ENCODE data around the gene RBM19. TPM values are rescaled to one million over a fixed set of nuclear protein-coding genes. Genes with fewer than 3 reads are reported as not detected.
"Not testable (repeated sequence)": the region's sequence is repeated elsewhere in the genome, so short reads cannot be mapped to it uniquely, and the experiment has no call there.

The RBM19 gene
- total RNA-seq, 1 experiment from 2014 or later, result 47.2 TPM

GRCh38 chr12:113816866-113817265 is 149.3 kb downstream of the RBM19 start:
- Mint-ChIP-seq H3K27ac (ENCODE audit: unreplicated experiment) (no peak overlapping the region), H3K4me1 (ENCODE audit: low read depth, unreplicated experiment) (peaks cover 7% of the 10 kb centered on the region), H3K36me3 (ENCODE audit: insufficient read depth, unreplicated experiment) (no peaks in the 10 kb centered on the region), H3K9me3 (ENCODE audit: low read depth, unreplicated experiment) (no peaks in the 10 kb centered on the region), H3K4me3 (ENCODE audit: low read depth, unreplicated experiment) (no peak overlapping the region), H3K27me3 (ENCODE audit: unreplicated experiment) (no peaks in the 10 kb centered on the region)
- TSS peak; percentile 12 for BruUV-seq (replicated peaks)
- DNase-seq, result no peak
- TF ChIP-seq CTCF (IDR thresholded peaks at IDR 0.05; ENCODE audit: unreplicated experiment), result no peak
- CTCF ChIA-PET, result no interaction called here
- intact Hi-C loops (cut with micrococcal nuclease; ENCODE audit: unreplicated experiment), result no loop called here

GRCh38 chr12:113815031-113815430 is 151.1 kb downstream of the RBM19 start:
- no peak for TF ChIP-seq CTCF (IDR thresholded peaks at IDR 0.05; ENCODE audit: unreplicated experiment)
- Mint-ChIP-seq H3K4me3 (ENCODE audit: low read depth, unreplicated experiment) (no peak overlapping the region), H3K27ac (ENCODE audit: unreplicated experiment) (peak overlapping the region; percentile 28), H3K4me1 (ENCODE audit: low read depth, unreplicated experiment) (peaks cover 7% of the 10 kb centered on the region), H3K9me3 (ENCODE audit: low read depth, unreplicated experiment) (no peaks in the 10 kb centered on the region), H3K36me3 (ENCODE audit: insufficient read depth, unreplicated experiment) (no peaks in the 10 kb centered on the region), H3K27me3 (ENCODE audit: unreplicated experiment) (no peaks in the 10 kb centered on the region)
- intact Hi-C loops (cut with micrococcal nuclease; ENCODE audit: unreplicated experiment), result no loop called here
- peak; percentile 19 for DNase-seq
- BruUV-seq (replicated peaks), result no TSS peak
- CTCF ChIA-PET, result no interaction called here

- DNase-seq, result no peak
- BruUV-seq (replicated peaks), result no TSS peak
- intact Hi-C loops (cut with micrococcal nuclease; ENCODE audit: unreplicated experiment), result no loop called here
- CTCF ChIA-PET, result no interaction called here
- Mint-ChIP-seq H3K27ac (ENCODE audit: unreplicated experiment) (no peak overlapping the region), H3K36me3 (ENCODE audit: insufficient read depth, unreplicated experiment) (no peaks in the 10 kb centered on the region), H3K4me1 (ENCODE audit: low read depth, unreplicated experiment) (peaks cover 7% of the 10 kb centered on the region), H3K4me3 (ENCODE audit: low read depth, unreplicated experiment) (no peak overlapping the region), H3K27me3 (ENCODE audit: unreplicated experiment) (no peaks in the 10 kb centered on the region), H3K9me3 (ENCODE audit: low read depth, unreplicated experiment) (no peaks in the 10 kb centered on the region)
- TF ChIP-seq CTCF (IDR thresholded peaks at IDR 0.05; ENCODE audit: unreplicated experiment), result no peak
These were observed 152.9 kb downstream of the RBM19 start for GRCh38 chr12:113813229-113813541.

GRCh38 chr12:113812411-113813228 is 153.5 kb downstream of the RBM19 start:
- CTCF ChIA-PET, result interaction anchor here (0.7 kb wide), 1 partner anchor 1876 kb away, joined by 3 read pairs; no protein-coding TSS in a partner anchor
- no peak for TF ChIP-seq CTCF (IDR thresholded peaks at IDR 0.05; ENCODE audit: unreplicated experiment)
- no peaks in the 10 kb centered on the region for H3K27me3 Mint-ChIP-seq (ENCODE audit: unreplicated experiment)
- no peak overlapping the region for H3K27ac Mint-ChIP-seq (ENCODE audit: unreplicated experiment)
- no peaks in the 10 kb centered on the region for H3K36me3 Mint-ChIP-seq (ENCODE audit: insufficient read depth, unreplicated experiment)
- no peak for DNase-seq
- H3K4me3 Mint-ChIP-seq (ENCODE audit: low read depth, unreplicated experiment), result no peak overlapping the region
- no TSS peak for BruUV-seq (replicated peaks)
- H3K4me1 Mint-ChIP-seq (ENCODE audit: low read depth, unreplicated experiment), result peaks cover 7% of the 10 kb centered on the region
- H3K9me3 Mint-ChIP-seq (ENCODE audit: low read depth, unreplicated experiment), result no peaks in the 10 kb centered on the region
- intact Hi-C loops (cut with micrococcal nuclease; ENCODE audit: unreplicated experiment), result no loop called here

GRCh38 chr12:113809462-113810220 is 156.5 kb downstream of the RBM19 start:
- H3K27me3 Mint-ChIP-seq (ENCODE audit: unreplicated experiment); H3K4me1 Mint-ChIP-seq (ENCODE audit: low read depth, unreplicated experiment); DNase-seq; intact Hi-C loops (cut with micrococcal nuclease; ENCODE audit: unreplicated experiment); BruUV-seq (replicated peaks); H3K36me3 Mint-ChIP-seq (ENCODE audit: insufficient read depth, unreplicated experiment); H3K9me3 Mint-ChIP-seq (ENCODE audit: low read depth, unreplicated experiment); H3K4me3 Mint-ChIP-seq (ENCODE audit: low read depth, unreplicated experiment); CTCF ChIA-PET; H3K27ac Mint-ChIP-seq (ENCODE audit: unreplicated experiment): not testable (repeated sequence)

All from Calu3 (cell line).